ENCODE results near the gene LRRC7. TPM values are rescaled to one million over a fixed set of nuclear protein-coding genes. Genes with fewer than 3 reads are reported as not detected.

The LRRC7 gene
- total RNA-seq, 3 donors from 2014 or later (not counting 1 experiment from before 2014, with no cell fraction given) = not detected

- H3K27ac Mint-ChIP-seq = no peak overlapping the region
- no peak overlapping the region for H3K4me3 Mint-ChIP-seq
- H3K36me3 Mint-ChIP-seq = no peaks in the 10 kb centered on the region
- Histone ChIP-seq H3K9me3 (ENCODE audit: control insufficient read depth, insufficient read depth, low read length) (no peaks in the 10 kb centered on the region), H3K4me3 (ENCODE audit: low read length) (no peak overlapping the region), H3K27ac (ENCODE audit: low read length) (no peak overlapping the region), H3K4me1 (ENCODE audit: control insufficient read depth, insufficient read depth, low read length) (no peaks in the 10 kb centered on the region), H3K27me3 (ENCODE audit: control insufficient read depth, insufficient read depth, low read length) (no peaks in the 10 kb centered on the region), H3K36me3 (ENCODE audit: control insufficient read depth, insufficient read depth, low read length) (no peaks in the 10 kb centered on the region)
- TF ChIP-seq CTCF (IDR thresholded peaks at IDR 0.05) = no peak
- 80% methylated on average over 1 of the region's 2 CpGs for WGBS (ENCODE audit: insufficient coverage)
- no peaks in the 10 kb centered on the region for H3K4me1 Mint-ChIP-seq
- no peak for ATAC-seq
- DNase-seq = no peak
- no peaks in the 10 kb centered on the region for H3K27me3 Mint-ChIP-seq (ENCODE audit: low read depth in 2 of 2)
- intact Hi-C loops (cut with micrococcal nuclease) = no loop called here
- peaks cover 20 to 28% of the 10 kb centered on the region in 2 donors for H3K9me3 Mint-ChIP-seq
Observed at GRCh38 chr1:69752831-69753230, 185.1 kb downstream of the LRRC7 start.

- Mint-ChIP-seq H3K4me1 (no peaks in the 10 kb centered on the region), H3K27ac (no peak overlapping the region), H3K36me3 (no peaks in the 10 kb centered on the region), H3K27me3 (ENCODE audit: low read depth in 2 of 2) (no peaks in the 10 kb centered on the region), H3K9me3 (peaks cover 18 to 26% of the 10 kb centered on the region in 2 donors), H3K4me3 (no peak overlapping the region)
- ATAC-seq (no peak), DNase-seq (no peak)
- H3K27ac ChIP-seq (ENCODE audit: low read length) = no peak overlapping the region
- TF ChIP-seq CTCF (IDR thresholded peaks at IDR 0.05) = no peak
- no peaks in the 10 kb centered on the region for H3K9me3 ChIP-seq (ENCODE audit: control insufficient read depth, insufficient read depth, low read length)
- H3K27me3 ChIP-seq (ENCODE audit: control insufficient read depth, insufficient read depth, low read length) = no peaks in the 10 kb centered on the region
- no peaks in the 10 kb centered on the region for H3K4me1 ChIP-seq (ENCODE audit: control insufficient read depth, insufficient read depth, low read length)
- 96% methylated on average over 2 of the region's 3 CpGs for WGBS (ENCODE audit: insufficient coverage)
- intact Hi-C loops (cut with micrococcal nuclease) = no loop called here
- no peaks in the 10 kb centered on the region for H3K36me3 ChIP-seq (ENCODE audit: control insufficient read depth, insufficient read depth, low read length)
- no peak overlapping the region for H3K4me3 ChIP-seq (ENCODE audit: low read length)
Observed at GRCh38 chr1:69754521-69754920, 186.8 kb downstream of the LRRC7 start.

- no peaks in the 10 kb centered on the region for H3K27me3 Mint-ChIP-seq (ENCODE audit: low read depth in 2 of 2)
- H3K4me1 Mint-ChIP-seq = no peaks in the 10 kb centered on the region
- Histone ChIP-seq H3K9me3 (ENCODE audit: control insufficient read depth, insufficient read depth, low read length) (no peaks in the 10 kb centered on the region), H3K27ac (ENCODE audit: low read length) (no peak overlapping the region), H3K4me3 (ENCODE audit: low read length) (no peak overlapping the region), H3K27me3 (ENCODE audit: control insufficient read depth, insufficient read depth, low read length) (no peaks in the 10 kb centered on the region), H3K4me1 (ENCODE audit: control insufficient read depth, insufficient read depth, low read length) (no peaks in the 10 kb centered on the region), H3K36me3 (ENCODE audit: control insufficient read depth, insufficient read depth, low read length) (no peaks in the 10 kb centered on the region)
- no CpG with 5 or more reads among the region's 1 CpG for WGBS (ENCODE audit: insufficient coverage)
- intact Hi-C loops (cut with micrococcal nuclease) = no loop called here
- no peak overlapping the region for H3K4me3 Mint-ChIP-seq
- H3K36me3 Mint-ChIP-seq = no peaks in the 10 kb centered on the region
- ATAC-seq (no peak), DNase-seq (no peak)
- no peak for TF ChIP-seq CTCF (IDR thresholded peaks at IDR 0.05)
- peaks cover 17 to 25% of the 10 kb centered on the region in 2 donors for H3K9me3 Mint-ChIP-seq
- H3K27ac Mint-ChIP-seq = no peak overlapping the region
Observed at GRCh38 chr1:69755647-69756046, 187.9 kb downstream of the LRRC7 start.

GRCh38 chr1:69765951-69766350 lies 198.2 kb downstream of the LRRC7 start:
- Mint-ChIP-seq H3K4me1 (no peaks in the 10 kb centered on the region), H3K4me3 (no peak overlapping the region), H3K27me3 (ENCODE audit: low read depth in 2 of 2) (no peaks in the 10 kb centered on the region), H3K27ac (no peak overlapping the region), H3K36me3 (no peaks in the 10 kb centered on the region), H3K9me3 (peaks cover 10 to 13% of the 10 kb centered on the region in 2 donors)
- TF ChIP-seq CTCF (IDR thresholded peaks at IDR 0.05) = no peak
- H3K27me3 ChIP-seq (ENCODE audit: control insufficient read depth, insufficient read depth, low read length) = no peaks in the 10 kb centered on the region
- DNase-seq = no peak
- no peaks in the 10 kb centered on the region for H3K4me1 ChIP-seq (ENCODE audit: control insufficient read depth, insufficient read depth, low read length)
- no peaks in the 10 kb centered on the region for H3K36me3 ChIP-seq (ENCODE audit: control insufficient read depth, insufficient read depth, low read length)
- intact Hi-C loops (cut with micrococcal nuclease) = no loop called here
- no peaks in the 10 kb centered on the region for H3K9me3 ChIP-seq (ENCODE audit: control insufficient read depth, insufficient read depth, low read length)
- WGBS (ENCODE audit: insufficient coverage) = 44% methylated on average over 2 of the region's 2 CpGs
- no peak overlapping the region for H3K4me3 ChIP-seq (ENCODE audit: low read length)
- H3K27ac ChIP-seq (ENCODE audit: low read length) = no peak overlapping the region
- no peak for ATAC-seq

All from natural killer cell (primary cell).